ENCODE results near the gene TBX4. TPM values are rescaled to one million over a fixed set of nuclear protein-coding genes. Genes with fewer than 3 reads are reported as not detected.

The TBX4 gene
- polyA plus RNA-seq, 3 donors, result not detected

DNA sequence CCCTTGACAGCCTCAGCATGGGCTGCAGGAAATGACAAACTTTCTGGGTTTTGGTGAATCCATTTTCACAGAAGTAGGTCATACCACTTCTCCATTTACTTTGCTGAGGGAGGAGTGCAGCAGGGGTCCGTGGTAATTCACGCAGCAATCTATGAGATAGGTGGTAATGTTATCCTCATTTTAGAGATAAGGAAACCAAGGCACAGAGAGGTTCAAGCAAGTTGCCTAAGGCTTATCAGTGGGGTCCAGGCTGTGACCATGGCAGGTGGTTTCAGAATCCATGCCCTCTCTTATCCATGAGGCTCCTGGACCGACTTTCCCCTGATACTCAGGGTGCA lies 12.6 kb downstream of the TBX4 start:
- Histone ChIP-seq H3K27me3 (ENCODE audit: control insufficient read depth in 2 of 2, insufficient read depth in 2 of 2, low read length in 2 of 2) (peaks cover 25 to 53% of the 10 kb centered on the region in 2 donors), H3K4me2 (replicated peaks; ENCODE audit: extremely low read depth, low read length, poor library complexity, severe bottlenecking) (no peak overlapping the region), H3K9ac (ENCODE audit: insufficient read depth, low read length, poor library complexity, severe bottlenecking) (no peak overlapping the region), H3K79me2 (ENCODE audit: insufficient read depth, low read length) (no peaks in the 10 kb centered on the region), H3K27ac (ENCODE audit: low read depth in 1 of 2, low read length in 2 of 2) (no peak overlapping the region), H3K36me3 (replicated peaks in 1 of 2; ENCODE audit: control insufficient read depth in 1 of 2, insufficient read depth in 2 of 2, low read length in 2 of 2) (no peaks in the 10 kb centered on the region), H3K9me3 (replicated peaks in 1 of 2; ENCODE audit: control insufficient read depth in 1 of 2, insufficient read depth in 1 of 2, low read length in 2 of 2) (peaks cover 0 to 26% of the 10 kb centered on the region in 2 donors), H2AFZ (ENCODE audit: insufficient read depth, low read depth, low read length, poor library complexity, severe bottlenecking) (no peak overlapping the region), H3K4me1 (ENCODE audit: control insufficient read depth in 1 of 2, insufficient read depth in 2 of 2, low read length in 2 of 2) (peaks cover 7 to 10% of the 10 kb centered on the region in 2 donors), H3K4me3 (replicated peaks in 1 of 3; ENCODE audit: low read depth in 2 of 3, low read length in 3 of 3) (no peak overlapping the region), H4K20me1 (ENCODE audit: insufficient read depth, low read length) (no peaks in the 10 kb centered on the region)
- intact Hi-C loops (cut with micrococcal nuclease), result no loop called here
- Mint-ChIP-seq H3K27ac (no peak overlapping the region), H3K27me3 (ENCODE audit: low read depth in 3 of 3) (peaks cover 43 to 58% (median 51%) of the 10 kb centered on the region in 3 donors), H3K4me1 (peaks cover 18% of the 10 kb centered on the region), H3K4me3 (no peak overlapping the region), H3K36me3 (peaks cover 0 to 5% of the 10 kb centered on the region in 2 donors), H3K9me3 (peaks cover 0 to 8% (median 4%) of the 10 kb centered on the region in 7 donors)
- TF ChIP-seq, protein P1, sequence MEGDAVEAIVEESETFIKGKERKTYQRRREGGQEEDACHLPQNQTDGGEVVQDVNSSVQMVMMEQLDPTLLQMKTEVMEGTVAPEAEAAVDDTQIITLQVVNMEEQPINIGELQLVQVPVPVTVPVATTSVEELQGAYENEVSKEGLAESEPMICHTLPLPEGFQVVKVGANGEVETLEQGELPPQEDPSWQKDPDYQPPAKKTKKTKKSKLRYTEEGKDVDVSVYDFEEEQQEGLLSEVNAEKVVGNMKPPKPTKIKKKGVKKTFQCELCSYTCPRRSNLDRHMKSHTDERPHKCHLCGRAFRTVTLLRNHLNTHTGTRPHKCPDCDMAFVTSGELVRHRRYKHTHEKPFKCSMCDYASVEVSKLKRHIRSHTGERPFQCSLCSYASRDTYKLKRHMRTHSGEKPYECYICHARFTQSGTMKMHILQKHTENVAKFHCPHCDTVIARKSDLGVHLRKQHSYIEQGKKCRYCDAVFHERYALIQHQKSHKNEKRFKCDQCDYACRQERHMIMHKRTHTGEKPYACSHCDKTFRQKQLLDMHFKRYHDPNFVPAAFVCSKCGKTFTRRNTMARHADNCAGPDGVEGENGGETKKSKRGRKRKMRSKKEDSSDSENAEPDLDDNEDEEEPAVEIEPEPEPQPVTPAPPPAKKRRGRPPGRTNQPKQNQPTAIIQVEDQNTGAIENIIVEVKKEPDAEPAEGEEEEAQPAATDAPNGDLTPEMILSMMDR (IDR thresholded peaks at IDR 0.05), result no peak
- 55% methylated on average over 3 of the region's 3 CpGs for WGBS (ENCODE audit: insufficient coverage)
- no peak for DNase-seq

- H3K4me2 ChIP-seq (replicated peaks; ENCODE audit: extremely low read depth, low read length, poor library complexity, severe bottlenecking), result no peak overlapping the region
- peaks cover 0 to 17% of the 10 kb centered on the region in 2 donors for H3K9me3 ChIP-seq (replicated peaks in 1 of 2; ENCODE audit: control insufficient read depth in 1 of 2, insufficient read depth in 1 of 2, low read length in 2 of 2)
- no peak overlapping the region for H3K4me3 Mint-ChIP-seq
- no peaks in the 10 kb centered on the region for H4K20me1 ChIP-seq (ENCODE audit: insufficient read depth, low read length)
- H3K4me1 Mint-ChIP-seq, result peaks cover 18% of the 10 kb centered on the region
- peaks cover 34 to 50% (median 42%) of the 10 kb centered on the region in 3 donors for H3K27me3 Mint-ChIP-seq (ENCODE audit: low read depth in 3 of 3)
- 91% methylated on average over 17 of the region's 17 CpGs for WGBS (ENCODE audit: insufficient coverage)
- TF ChIP-seq, protein P1 (IDR thresholded peaks at IDR 0.05), result no peak
- DNase-seq, result no peak
- peaks cover 0 to 8% (median 0%) of the 10 kb centered on the region in 7 donors for H3K9me3 Mint-ChIP-seq
- H3K4me3 ChIP-seq (replicated peaks in 1 of 3; ENCODE audit: low read depth in 2 of 3, low read length in 3 of 3), result no peak overlapping the region
- intact Hi-C loops (cut with micrococcal nuclease), result no loop called here
- H3K79me2 ChIP-seq (ENCODE audit: insufficient read depth, low read length), result no peaks in the 10 kb centered on the region
- no peak overlapping the region for H3K27ac ChIP-seq (ENCODE audit: low read depth in 1 of 2, low read length in 2 of 2)
- H3K9ac ChIP-seq (ENCODE audit: insufficient read depth, low read length, poor library complexity, severe bottlenecking), result no peak overlapping the region
- H3K36me3 Mint-ChIP-seq, result peaks cover 0 to 2% of the 10 kb centered on the region in 2 donors
- no peak overlapping the region for H2AFZ ChIP-seq (ENCODE audit: insufficient read depth, low read depth, low read length, poor library complexity, severe bottlenecking)
- no peak overlapping the region for H3K27ac Mint-ChIP-seq
- peaks cover 7 to 10% of the 10 kb centered on the region in 2 donors for H3K4me1 ChIP-seq (ENCODE audit: control insufficient read depth in 1 of 2, insufficient read depth in 2 of 2, low read length in 2 of 2)
- H3K27me3 ChIP-seq (ENCODE audit: control insufficient read depth in 2 of 2, insufficient read depth in 2 of 2, low read length in 2 of 2), result peaks cover 16 to 45% of the 10 kb centered on the region in 2 donors
- no peaks in the 10 kb centered on the region for H3K36me3 ChIP-seq (replicated peaks in 1 of 2; ENCODE audit: control insufficient read depth in 1 of 2, insufficient read depth in 2 of 2, low read length in 2 of 2)
Measured at GRCh38 chr17:61465550-61466237, 13.5 kb downstream of the TBX4 start.
